Dedifferentiated amniotic fluid mesenchymal stem cell (primary cell): Measurements from ENCODE around the gene DGKQ.

Experiments used
- DNase-seq: peaks from one replicate; pipeline ENCODE4 v3.0.0-alpha.2; 2016; ENCODE audit errors: extremely low spot score

The DGKQ gene

GRCh38 chr4:973431-974397 lies at the start of gene DGKQ:
DGKQ (minus strand) TSS chr4:973569; CDS start chr4:973482, 87 bp downstream.
- peak; percentile 74 for DNase-seq

- no peak for DNase-seq
These were observed 49.3 kb upstream of the DGKQ start for GRCh38 chr4:1022739-1023066.

- no peak for DNase-seq
These were observed 48.8 kb upstream of the DGKQ start for GRCh38 chr4:1022051-1022738.

- no peak for DNase-seq
These were observed 48.1 kb upstream of the DGKQ start for GRCh38 chr4:1021386-1022050.

GRCh38 chr4:1019729-1020470 lies 46.5 kb upstream of the DGKQ start:
- no peak for DNase-seq

- no peak for DNase-seq
These were observed 46.0 kb upstream of the DGKQ start for GRCh38 chr4:1019320-1019719.

- no peak for DNase-seq
These were observed 45.0 kb upstream of the DGKQ start for GRCh38 chr4:1018147-1019020.

- no peak for DNase-seq
These were observed 44.3 kb upstream of the DGKQ start for GRCh38 chr4:1017706-1018105.

- no peak for DNase-seq
These were observed 43.8 kb upstream of the DGKQ start for GRCh38 chr4:1017211-1017610.

- no peak for DNase-seq
These were observed 42.4 kb upstream of the DGKQ start for GRCh38 chr4:1015746-1016145.

- DNase-seq: no peak
These were observed 41.8 kb upstream of the DGKQ start for GRCh38 chr4:1015179-1015578.

- DNase-seq: no peak
These were observed 41.2 kb upstream of the DGKQ start for GRCh38 chr4:1014291-1015167.

GRCh38 chr4:1013225-1014073 lies 40.1 kb upstream of the DGKQ start:
- DNase-seq: no peak

GRCh38 chr4:1012034-1012739 lies 38.8 kb upstream of the DGKQ start:
- DNase-seq: peak; percentile 15

- no peak for DNase-seq
These were observed 38.3 kb upstream of the DGKQ start for GRCh38 chr4:1011666-1012033.

- peak; percentile 79 for DNase-seq
These were observed 37.8 kb upstream of the DGKQ start, which contains the start of gene FGFRL1 for GRCh38 chr4:1011022-1011665. FGFRL1 (plus strand) TSS chr4:1011626; CDS start chr4:1012486, 860 bp downstream.

GRCh38 chr4:1010395-1011021 lies 37.1 kb upstream of the DGKQ start:
- peak; percentile 43 for DNase-seq
